GM12875 (cell line): ENCODE measurements around the gene MLPH.

Experiments
- H3K4me3 ChIP-seq: one replicate; pipeline ENCODE4 v1.5.1; 2011; ENCODE audit warnings: low read depth, low read length, control low read depth
- TF ChIP-seq, protein P1 (sequence below): IDR thresholded peaks from 2 replicates; pipeline ENCODE4 v1.5.1; 2011; ENCODE audit warnings: low read depth, mild to moderate bottlenecking, control low read depth, inconsistent platforms, low read length, moderate library complexity, borderline replicate concordance; ENCODE audit not compliant: insufficient read depth

Gene MLPH

DNA sequence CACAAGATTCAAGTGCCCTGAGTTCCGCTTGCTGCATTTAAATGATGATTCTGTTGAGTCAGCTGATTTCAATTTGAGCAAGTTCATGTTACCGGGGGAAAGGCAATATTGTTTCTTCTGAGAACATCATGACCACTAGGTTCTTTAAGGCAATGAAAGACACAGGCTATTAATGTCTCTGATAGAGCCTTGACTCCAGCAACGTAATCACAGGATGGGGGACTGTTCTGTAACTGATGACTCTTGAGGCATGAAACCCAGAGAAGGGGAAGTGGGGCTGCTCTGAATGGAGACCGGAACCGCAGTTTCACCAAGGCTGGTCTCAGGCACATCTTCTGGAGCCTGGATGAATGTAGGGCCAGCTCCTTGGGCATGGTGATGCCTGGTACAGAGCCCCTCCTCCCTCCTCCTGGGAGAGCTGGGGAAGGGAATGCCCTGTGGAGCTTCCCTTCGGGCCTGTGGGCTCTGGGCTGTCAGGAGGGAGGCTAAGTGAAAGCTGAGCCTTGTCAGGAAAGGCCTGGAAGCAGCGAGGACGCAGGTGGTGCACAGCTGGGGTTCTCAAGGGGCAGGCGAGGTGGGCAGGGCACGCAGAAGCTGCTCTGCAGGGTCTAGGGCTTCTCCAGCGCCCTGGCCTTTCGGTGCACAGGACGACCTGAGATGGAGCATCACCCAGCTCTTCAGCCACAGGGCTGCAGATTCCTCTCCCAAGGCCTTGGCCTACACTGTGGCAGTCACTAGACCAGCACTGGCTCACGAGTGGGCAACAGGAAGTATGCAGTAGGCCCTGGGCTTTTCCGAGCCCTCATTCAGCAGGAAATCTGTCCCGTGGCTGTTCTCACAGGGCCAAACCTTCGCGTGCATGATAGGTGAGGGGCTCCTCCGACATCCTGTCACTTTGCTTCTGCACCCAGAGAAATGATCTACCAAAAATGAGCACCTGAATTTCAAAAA lies 42.7 kb downstream of the MLPH start:
- TF ChIP-seq, protein P1, sequence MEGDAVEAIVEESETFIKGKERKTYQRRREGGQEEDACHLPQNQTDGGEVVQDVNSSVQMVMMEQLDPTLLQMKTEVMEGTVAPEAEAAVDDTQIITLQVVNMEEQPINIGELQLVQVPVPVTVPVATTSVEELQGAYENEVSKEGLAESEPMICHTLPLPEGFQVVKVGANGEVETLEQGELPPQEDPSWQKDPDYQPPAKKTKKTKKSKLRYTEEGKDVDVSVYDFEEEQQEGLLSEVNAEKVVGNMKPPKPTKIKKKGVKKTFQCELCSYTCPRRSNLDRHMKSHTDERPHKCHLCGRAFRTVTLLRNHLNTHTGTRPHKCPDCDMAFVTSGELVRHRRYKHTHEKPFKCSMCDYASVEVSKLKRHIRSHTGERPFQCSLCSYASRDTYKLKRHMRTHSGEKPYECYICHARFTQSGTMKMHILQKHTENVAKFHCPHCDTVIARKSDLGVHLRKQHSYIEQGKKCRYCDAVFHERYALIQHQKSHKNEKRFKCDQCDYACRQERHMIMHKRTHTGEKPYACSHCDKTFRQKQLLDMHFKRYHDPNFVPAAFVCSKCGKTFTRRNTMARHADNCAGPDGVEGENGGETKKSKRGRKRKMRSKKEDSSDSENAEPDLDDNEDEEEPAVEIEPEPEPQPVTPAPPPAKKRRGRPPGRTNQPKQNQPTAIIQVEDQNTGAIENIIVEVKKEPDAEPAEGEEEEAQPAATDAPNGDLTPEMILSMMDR, result no peak
- H3K4me3 ChIP-seq, result no peak overlapping the region

DNA sequence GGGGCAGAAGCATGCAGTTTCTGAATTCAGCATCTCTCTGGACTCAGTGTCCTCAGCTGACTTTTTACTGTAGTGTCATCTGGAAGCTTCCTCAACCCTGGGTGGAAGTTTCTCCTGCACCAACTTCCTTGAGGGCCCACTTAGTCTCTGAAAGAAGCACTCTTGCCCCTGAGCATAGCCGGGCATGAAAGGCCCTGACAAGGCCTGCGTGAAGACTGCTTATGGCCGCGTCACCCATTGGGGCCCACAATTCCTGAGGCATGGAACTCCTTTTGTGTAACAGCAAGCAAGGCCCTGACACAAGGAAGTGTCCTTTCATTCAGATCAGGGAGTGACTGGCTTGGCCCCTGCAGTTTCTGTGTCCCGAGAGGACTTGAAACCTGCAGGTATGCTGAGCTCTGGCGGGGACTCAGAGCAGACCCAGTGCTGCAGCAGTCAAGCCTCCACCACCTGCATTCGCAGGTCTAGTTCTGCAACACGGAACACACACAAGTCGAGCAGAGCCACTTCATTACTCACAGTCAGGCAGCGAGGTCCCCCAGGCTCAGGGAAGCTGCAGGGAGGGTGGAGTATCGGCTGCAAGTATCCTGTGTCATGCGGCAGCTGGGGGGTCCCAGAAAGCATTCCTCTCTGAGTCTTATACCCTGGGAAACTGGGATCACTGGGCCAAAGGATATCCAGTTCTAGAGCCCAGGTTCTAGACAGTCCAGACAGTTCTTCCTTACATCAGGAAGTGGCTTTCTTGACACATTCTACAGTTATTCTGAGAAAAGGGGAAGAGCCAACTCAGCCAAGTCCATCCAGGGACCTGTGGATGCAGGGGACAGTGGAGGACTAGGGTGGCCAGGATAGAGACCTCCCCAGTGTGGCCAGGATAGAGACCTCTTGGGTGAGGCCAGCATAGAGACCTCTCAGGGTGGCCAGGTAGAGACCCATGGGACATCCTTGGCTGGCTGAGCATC lies 43.7 kb downstream of the MLPH start:
- TF ChIP-seq, protein P1, result no peak
- no peak overlapping the region for H3K4me3 ChIP-seq

DNA sequence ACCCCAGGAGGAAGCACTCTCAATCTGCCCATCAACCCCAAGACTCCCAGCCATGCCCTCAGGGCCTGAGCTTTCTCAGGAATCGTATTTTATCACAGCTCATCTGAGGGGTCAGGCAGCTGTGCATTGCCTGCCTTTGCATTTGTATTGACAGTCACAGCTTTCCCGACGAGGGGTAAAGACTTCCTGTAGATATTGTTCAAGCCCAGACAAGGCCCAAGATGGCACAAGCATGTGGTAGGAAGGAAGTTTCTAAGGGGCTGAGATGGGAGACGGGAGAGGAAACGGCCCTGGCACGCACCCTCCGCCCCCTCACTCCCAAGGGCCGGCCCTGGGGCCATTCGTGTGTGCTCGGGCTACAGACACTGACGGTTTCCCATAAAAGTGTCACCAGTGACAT lies 45.1 kb downstream of the MLPH start:
- TF ChIP-seq, protein P1, result no peak

DNA sequence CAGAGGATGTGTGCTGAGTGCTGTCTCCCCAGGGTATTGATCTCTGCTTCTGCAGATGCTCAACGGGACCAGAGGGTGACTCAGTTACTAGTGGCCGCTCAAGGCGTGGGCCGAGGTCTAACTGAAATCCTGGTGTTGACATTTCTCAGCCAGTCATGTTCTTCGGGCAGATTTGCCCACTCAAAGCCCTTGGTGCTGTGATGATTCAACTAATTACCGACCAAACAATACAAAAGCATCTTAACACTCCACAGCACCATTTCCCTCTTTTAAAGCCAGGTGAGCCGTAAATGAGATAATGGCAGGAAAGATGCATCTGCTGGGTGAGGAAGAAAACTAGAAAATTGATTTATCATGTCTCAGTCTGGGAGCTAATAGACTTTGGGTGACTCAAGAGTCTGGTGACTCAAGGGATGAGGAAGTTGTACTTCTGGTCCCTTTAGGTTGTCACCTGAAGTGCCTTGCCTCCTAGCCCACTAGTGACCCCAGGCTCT lies 46.7 kb downstream of the MLPH start:
- H3K4me3 ChIP-seq, result no peak overlapping the region
- TF ChIP-seq, protein P1, result no peak

More for the DNA sequence above, 45.1 kb downstream of the MLPH start:
- no peak overlapping the region for H3K4me3 ChIP-seq

DNA sequence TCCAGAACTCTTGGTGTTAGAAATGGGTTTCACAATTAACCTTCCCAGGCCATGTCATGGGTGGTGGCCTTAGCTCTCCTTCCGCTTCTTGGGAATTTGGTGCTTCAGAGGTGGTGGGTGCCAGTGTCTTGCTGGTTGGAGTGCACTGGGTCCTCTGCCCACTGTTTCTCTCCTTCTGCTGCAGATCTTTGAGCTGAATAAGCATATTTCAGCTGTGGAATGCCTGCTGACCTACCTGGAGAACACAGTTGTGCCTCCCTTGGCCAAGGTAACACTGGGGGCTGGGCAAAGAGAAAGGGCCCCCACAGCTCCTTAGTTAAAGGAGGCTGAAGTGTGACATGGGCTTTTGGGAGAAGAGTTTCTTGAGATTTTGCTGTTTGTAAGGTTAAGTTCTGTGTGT lies 47.3 kb downstream of the MLPH start:
- H3K4me3 ChIP-seq, result no peak overlapping the region
- TF ChIP-seq, protein P1, result no peak

DNA sequence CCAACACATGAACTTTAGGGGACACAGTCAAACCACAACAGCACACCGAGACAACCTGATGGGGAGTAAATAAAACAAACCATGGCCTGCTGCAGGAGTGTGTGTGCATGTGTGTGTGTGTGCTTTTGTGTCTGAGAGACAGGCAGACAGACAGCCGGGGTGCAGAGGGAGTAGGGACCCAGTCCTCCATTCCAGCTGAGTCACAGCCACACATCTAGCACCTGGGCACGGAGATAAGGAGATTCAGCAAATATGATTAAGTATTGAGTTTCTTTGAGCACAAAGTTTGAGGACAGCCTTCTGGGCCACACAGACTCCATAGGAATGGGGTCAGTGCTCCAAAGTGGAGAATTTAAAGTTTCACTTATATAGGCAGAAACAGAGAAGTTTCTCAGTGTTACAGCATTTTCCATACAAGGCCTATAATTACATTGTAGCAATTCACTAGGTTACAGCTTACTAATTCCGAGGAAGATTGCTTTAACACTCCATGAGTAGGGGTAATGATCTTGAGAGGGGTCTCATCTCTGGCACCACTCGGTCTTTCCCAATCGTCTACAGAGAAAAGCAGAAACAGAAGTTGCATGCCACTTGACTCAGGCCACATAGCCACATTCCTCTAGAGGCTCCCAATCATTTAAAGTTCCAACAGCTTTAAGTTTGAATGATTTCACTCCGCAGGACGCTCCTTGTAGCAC lies 48.5 kb downstream of the MLPH start:
- no peak overlapping the region for H3K4me3 ChIP-seq
- TF ChIP-seq, protein P1, result no peak
